ENCODE measurements around the gene PITX2. TPM values are rescaled to one million over a fixed set of nuclear protein-coding genes. Genes with fewer than 3 reads are reported as not detected.

Gene PITX2
- total RNA-seq: not detected

DNA sequence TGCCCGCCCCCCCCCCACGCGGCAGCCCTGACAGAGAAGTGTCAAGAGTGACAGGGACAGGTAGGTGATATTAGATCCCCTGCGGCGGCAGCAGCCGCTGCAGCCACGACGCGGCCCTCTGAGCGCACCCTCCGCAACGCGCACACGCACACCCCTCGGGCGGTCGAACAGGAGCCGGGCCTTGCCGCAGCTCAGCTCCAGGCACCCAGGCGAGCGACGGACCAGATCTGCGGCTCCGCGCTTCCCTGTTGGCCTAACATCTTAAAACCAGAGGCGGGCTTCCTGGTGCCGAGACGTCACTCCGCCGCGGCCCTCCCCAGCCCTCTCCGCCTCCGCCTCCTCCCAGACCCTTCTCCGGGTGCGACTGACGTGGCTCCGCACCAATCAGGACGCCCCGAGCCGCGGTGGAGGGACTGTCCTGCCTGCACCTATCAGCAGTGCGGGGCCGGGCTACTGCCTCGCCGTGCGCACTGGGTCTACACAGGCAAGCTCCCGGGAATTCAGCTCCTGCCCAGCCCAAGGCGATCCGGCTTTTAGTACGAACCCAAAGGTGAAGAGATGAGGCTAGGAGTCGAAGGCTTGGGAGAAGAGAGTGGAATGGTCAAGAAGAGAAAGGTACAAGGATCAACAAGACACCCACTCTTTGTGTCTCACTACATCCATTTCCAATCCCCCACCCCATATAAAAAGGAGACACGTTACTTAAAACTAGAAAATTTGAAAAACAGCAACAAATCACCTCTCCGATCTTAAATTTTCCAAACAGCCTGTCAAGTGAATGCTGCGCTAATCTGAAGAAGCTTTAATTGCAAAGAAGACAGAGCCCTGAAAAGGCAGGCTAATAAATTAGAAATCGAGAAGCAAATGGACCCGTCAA lies at the start of gene PITX2:
TSS of gene PITX2 (minus strand) at position 237 of the 877 bp plus-strand sequence. CDS start 617 bp downstream, outside the sequence.
- Histone ChIP-seq H3K4me3 (peak within 1 kb of the TSS; percentile 54 to 58), H3K9me3 (no peaks in the 10 kb centered on the region), H3K4me1 (peaks cover 3 to 5% of the 10 kb centered on the region in 2 donors), H3K27ac (no peak within 1 kb of the TSS), H3K27me3 (peaks cover 48% of the 10 kb centered on the region), H3K36me3 (no peaks in the 10 kb centered on the region)
- peak in 1 of 2 donors; percentile 76 for DNase-seq (ENCODE audit: low spot score in 2 of 2)
- intact Hi-C loops (cut with DNase I): no loop called here
- TF ChIP-seq, protein P1, sequence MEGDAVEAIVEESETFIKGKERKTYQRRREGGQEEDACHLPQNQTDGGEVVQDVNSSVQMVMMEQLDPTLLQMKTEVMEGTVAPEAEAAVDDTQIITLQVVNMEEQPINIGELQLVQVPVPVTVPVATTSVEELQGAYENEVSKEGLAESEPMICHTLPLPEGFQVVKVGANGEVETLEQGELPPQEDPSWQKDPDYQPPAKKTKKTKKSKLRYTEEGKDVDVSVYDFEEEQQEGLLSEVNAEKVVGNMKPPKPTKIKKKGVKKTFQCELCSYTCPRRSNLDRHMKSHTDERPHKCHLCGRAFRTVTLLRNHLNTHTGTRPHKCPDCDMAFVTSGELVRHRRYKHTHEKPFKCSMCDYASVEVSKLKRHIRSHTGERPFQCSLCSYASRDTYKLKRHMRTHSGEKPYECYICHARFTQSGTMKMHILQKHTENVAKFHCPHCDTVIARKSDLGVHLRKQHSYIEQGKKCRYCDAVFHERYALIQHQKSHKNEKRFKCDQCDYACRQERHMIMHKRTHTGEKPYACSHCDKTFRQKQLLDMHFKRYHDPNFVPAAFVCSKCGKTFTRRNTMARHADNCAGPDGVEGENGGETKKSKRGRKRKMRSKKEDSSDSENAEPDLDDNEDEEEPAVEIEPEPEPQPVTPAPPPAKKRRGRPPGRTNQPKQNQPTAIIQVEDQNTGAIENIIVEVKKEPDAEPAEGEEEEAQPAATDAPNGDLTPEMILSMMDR (IDR thresholded peaks at IDR 0.05): no peak

DNA sequence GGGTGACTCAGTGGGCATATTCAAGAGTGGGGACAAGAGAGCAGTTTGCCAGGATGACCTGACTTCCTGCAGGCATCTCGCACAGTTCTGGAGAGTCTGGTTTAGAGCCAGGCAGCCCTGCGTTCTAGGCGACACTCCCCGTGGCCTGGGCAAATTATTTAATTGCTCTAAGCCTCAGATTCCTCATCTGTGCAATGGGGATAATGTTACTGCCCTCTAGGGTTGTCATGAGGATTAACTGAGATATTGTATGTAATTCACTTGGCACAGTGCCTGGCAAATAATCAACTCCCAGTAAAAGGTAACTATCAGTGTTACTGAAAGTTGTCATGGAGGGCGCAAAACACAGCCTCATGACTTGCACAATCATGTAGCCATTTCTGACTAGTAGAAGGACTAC lies 48.8 kb upstream of the PITX2 start:
- TF ChIP-seq, protein P1 (IDR thresholded peaks at IDR 0.05): no peak
- intact Hi-C loops (cut with DNase I): no loop called here

DNA sequence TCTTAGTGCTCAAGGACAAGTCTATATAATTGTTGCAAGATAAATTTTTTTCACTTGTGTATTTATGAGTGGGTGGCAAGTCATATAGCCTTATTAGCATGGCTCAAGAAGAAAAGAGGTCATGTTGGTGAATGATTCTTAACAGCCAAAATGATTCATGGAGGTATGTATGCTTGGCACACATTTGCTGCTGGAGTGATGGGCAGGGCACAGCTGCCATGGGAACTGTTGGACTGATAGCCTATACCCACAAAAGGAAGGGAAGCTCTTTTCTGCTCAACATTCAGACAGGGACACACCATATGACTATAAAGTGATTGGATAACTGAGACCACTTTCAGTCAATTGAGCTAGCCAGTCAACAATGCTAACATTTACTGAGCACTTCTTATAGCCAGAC lies 46.8 kb upstream of the PITX2 start:
- Histone ChIP-seq H3K36me3 (no peaks in the 10 kb centered on the region), H3K4me1 (peaks cover 0 to 2% of the 10 kb centered on the region in 2 donors), H3K4me3 (no peak overlapping the region), H3K27ac (no peak overlapping the region), H3K9me3 (no peaks in the 10 kb centered on the region), H3K27me3 (no peaks in the 10 kb centered on the region)
- no peak for DNase-seq (ENCODE audit: low spot score in 2 of 2)
- intact Hi-C loops (cut with DNase I): no loop called here
- TF ChIP-seq, protein P1 (IDR thresholded peaks at IDR 0.05): no peak

More for the DNA sequence above, 48.8 kb upstream of the PITX2 start:
- Histone ChIP-seq H3K27ac (no peak overlapping the region), H3K36me3 (no peaks in the 10 kb centered on the region), H3K9me3 (no peaks in the 10 kb centered on the region), H3K4me1 (peaks cover 0 to 2% of the 10 kb centered on the region in 2 donors), H3K27me3 (no peaks in the 10 kb centered on the region), H3K4me3 (no peak overlapping the region)
- DNase-seq (ENCODE audit: low spot score in 2 of 2): no peak

DNA sequence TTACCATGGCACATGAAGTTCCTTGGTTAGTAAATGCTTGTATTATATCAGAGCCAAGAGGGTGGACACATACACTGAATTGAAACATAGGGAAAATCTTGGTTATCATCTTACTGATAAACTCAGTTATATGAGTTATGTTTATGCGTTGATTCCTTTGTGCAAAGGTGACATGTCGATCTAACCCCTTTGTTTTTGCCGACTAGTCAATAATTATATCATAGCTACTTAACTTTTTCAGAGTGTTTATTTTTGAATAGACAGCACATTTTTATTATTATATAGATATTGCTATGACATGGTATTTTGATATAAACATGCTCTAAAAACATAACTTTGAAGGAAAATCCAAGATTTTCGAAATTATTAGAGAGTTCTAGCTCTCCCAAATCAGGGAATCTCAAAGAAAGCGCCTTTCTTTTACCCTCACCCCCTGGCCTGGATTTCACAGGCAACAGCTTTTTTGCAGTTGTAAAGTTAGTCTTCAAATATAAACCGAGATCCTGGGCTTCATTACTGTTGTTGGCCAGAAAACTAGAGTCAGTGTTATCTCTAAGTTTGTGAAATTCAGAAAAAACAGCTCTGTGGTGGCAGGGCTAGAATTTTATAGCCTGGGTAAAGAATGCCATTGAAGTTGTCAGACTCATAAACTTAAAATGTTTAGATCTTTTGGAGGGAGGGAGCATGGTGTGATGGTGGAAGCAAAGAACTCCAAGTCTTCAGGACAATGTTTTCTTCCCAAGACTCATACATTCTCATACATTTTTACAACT lies 45.8 kb upstream of the PITX2 start:
- intact Hi-C loops (cut with DNase I): no loop called here
- no peak overlapping the region for H3K4me3 ChIP-seq
- H3K36me3 ChIP-seq: no peaks in the 10 kb centered on the region
- DNase-seq (ENCODE audit: low spot score in 2 of 2): no peak
- no peaks in the 10 kb centered on the region for H3K27me3 ChIP-seq
- TF ChIP-seq, protein P1 (IDR thresholded peaks at IDR 0.05): no peak
- peaks cover 0 to 2% of the 10 kb centered on the region in 2 donors for H3K4me1 ChIP-seq
- H3K27ac ChIP-seq: no peak overlapping the region
- H3K9me3 ChIP-seq: no peaks in the 10 kb centered on the region

DNA sequence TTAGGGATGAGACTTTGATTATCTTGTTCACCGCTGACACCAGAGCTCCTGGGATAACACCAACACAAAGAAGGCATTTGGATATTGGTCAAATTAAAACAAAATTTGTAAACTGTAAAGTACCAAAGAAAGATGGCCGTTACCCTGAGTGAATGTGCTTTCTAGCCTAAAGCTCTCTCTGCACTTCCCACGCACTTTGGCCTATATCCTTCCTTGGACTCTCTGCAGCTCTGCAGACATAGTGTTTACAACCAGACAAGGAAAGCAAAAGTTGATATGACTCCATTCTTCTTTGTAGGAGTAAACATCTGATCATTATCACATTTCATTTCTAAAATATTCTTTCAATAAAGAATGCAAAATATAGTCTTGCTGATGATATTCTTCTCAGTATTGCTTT lies 44.8 kb upstream of the PITX2 start:
- intact Hi-C loops (cut with DNase I): no loop called here
- no peak overlapping the region for H3K4me3 ChIP-seq
- TF ChIP-seq, protein P1 (IDR thresholded peaks at IDR 0.05): no peak
- H3K36me3 ChIP-seq: no peaks in the 10 kb centered on the region
- no peak for DNase-seq (ENCODE audit: low spot score in 2 of 2)
- no peak overlapping the region for H3K27ac ChIP-seq
- no peaks in the 10 kb centered on the region for H3K27me3 ChIP-seq
- peaks cover 0 to 2% of the 10 kb centered on the region in 2 donors for H3K4me1 ChIP-seq
- H3K9me3 ChIP-seq: no peaks in the 10 kb centered on the region
